ENCODE results near the gene GABPB2.

GRCh38 chr1:151037032-151037431 lies 33.5 kb upstream of the GABPB2 start:
- TF ChIP-seq POLR2A (IDR thresholded peaks at IDR 0.05) (no peak), POLR2AphosphoS5 (IDR thresholded peaks at IDR 0.05) (no peak), CTCF (IDR thresholded peaks at IDR 0.05) (no peak)
